PC-3 (cell line): ENCODE measurements around the gene TSEN15. TPM values are rescaled to one million over a fixed set of nuclear protein-coding genes. Genes with fewer than 3 reads are reported as not detected.

Source experiments
- ATAC-seq: fragments of 200-7000 bp; cut with Tn5 transposase; 2 replicates; pipeline ENCODE4 v1.9.1; 2020; ENCODE audit warnings: mild to moderate bottlenecking, moderate library complexity
- BruUV-seq: library from RNA; stranded (reverse); fragments of 400-500 nt; replicated peaks from 2 replicates; lab custom pipeline; 2021; lab: Mats Ljungman, UMichigan
- CTCF ChIA-PET: fragments of 300-600 bp; sonication (Branson Sonifier 250); formaldehyde crosslinking; loops from one replicate; lab custom pipeline; 2022; ENCODE audit warnings: antibody characterized with exemption; lab: Charles Lee
- POLR2A ChIA-PET: fragments of 300-600 bp; sonication (Branson Sonifier 250); formaldehyde crosslinking; loops from one replicate; lab custom pipeline; 2022; ENCODE audit warnings: antibody characterized with exemption; ENCODE audit not compliant: unreplicated experiment; lab: Charles Lee
- DNase-seq: peaks from one replicate; pipeline ENCODE4 v3.0.0-alpha.2; 2015
- H2AFZ ChIP-seq: fragments of 300-600 bp; sonication (generic); 2 replicates; pipeline ENCODE4 v1.6.0; 2016; ENCODE audit warnings: antibody characterized with exemption, low read length
- H3F3A ChIP-seq: fragments of 300-600 bp; sonication (generic); one replicate; pipeline ENCODE4 v1.6.0; 2017; ENCODE audit warnings: antibody characterized with exemption, low read length, control low read depth, mild to moderate bottlenecking; ENCODE audit not compliant: unreplicated experiment
- H3K27ac ChIP-seq: fragments of 300-600 bp; sonication (generic); 2 replicates; pipeline ENCODE4 v1.5.1; 2016; ENCODE audit warnings: mild to moderate bottlenecking, low read length
- H3K27me3 ChIP-seq: fragments of 300-600 bp; sonication (generic); 2 replicates; pipeline ENCODE4 v1.6.1; 2016; ENCODE audit warnings: low read length, mixed read lengths
- H3K36me3 ChIP-seq: fragments of 300-600 bp; sonication (generic); 2 replicates; pipeline ENCODE4 v1.6.1; 2016; ENCODE audit warnings: low read depth, mixed run types, low read length, mixed read lengths
- H3K4me1 ChIP-seq: fragments of 300-600 bp; sonication (generic); 2 replicates; pipeline ENCODE4 v1.5.1; 2016; ENCODE audit warnings: low read length; ENCODE audit not compliant: insufficient read depth
- H3K4me2 ChIP-seq: fragments of 300-600 bp; sonication (generic); 2 replicates; pipeline ENCODE4 v1.6.0; 2016; ENCODE audit warnings: low read length
- H3K4me3 ChIP-seq: fragments of 300-600 bp; sonication (generic); 2 replicates; pipeline ENCODE4 v1.5.1; 2016; ENCODE audit warnings: mild to moderate bottlenecking, low read length, mixed read lengths
- H3K79me2 ChIP-seq: fragments of 300-600 bp; sonication (generic); 2 replicates; pipeline ENCODE4 v1.6.1; 2017; ENCODE audit warnings: low read length, mixed read lengths
- H3K9ac ChIP-seq: fragments of 300-600 bp; sonication (generic); 2 replicates; pipeline ENCODE4 v1.6.0; 2016; ENCODE audit warnings: mild to moderate bottlenecking, low read length
- H3K9me2 ChIP-seq: fragments of 300-600 bp; sonication (generic); replicated peaks from 2 replicates; pipeline ENCODE4 v1.6.1; 2016; ENCODE audit warnings: mixed run types, low read length, mixed read lengths
- H3K9me3 ChIP-seq: fragments of 300-600 bp; sonication (generic); 2 replicates; pipeline ENCODE4 v1.6.1; 2016; ENCODE audit warnings: low read length, mixed read lengths
- H4K20me1 ChIP-seq: fragments of 300-600 bp; sonication (generic); 2 replicates; pipeline ENCODE4 v1.6.1; 2016; ENCODE audit warnings: low read length, mixed read lengths
- CTCF ChIP-seq: fragments of 300-600 bp; sonication (generic); conservative IDR thresholded peaks from 2 replicates; pipeline ENCODE4 v1.5.1; 2017; ENCODE audit warnings: antibody characterized with exemption, low read depth, mild to moderate bottlenecking, low read length
- EZH2 ChIP-seq: fragments of 300-600 bp; sonication (generic); IDR thresholded peaks from one replicate; pipeline ENCODE4 v1.6.1; 2017; ENCODE audit warnings: antibody characterized with exemption, mild to moderate bottlenecking, low read length; ENCODE audit not compliant: unreplicated experiment
- EZH2phosphoT487 ChIP-seq: fragments of 300-600 bp; sonication (generic); IDR thresholded peaks from 2 replicates; pipeline ENCODE4 v1.6.1; 2018; ENCODE audit warnings: mild to moderate bottlenecking, antibody characterized with exemption, low read length, borderline replicate concordance
- intact Hi-C: fragments of 100-400 bp; cut with micrococcal nuclease; formaldehyde crosslinking; loops from 2 replicates; pipeline ENCODE4 v1.9.0; 2023
- total RNA-seq: library from RNA; depleted of rRNA; stranded (reverse); fragments of >200 nt; gene quantifications from 2 replicates; pipeline ENCODE4 v1.2.3, GENCODE V29; 2014

The TSEN15 gene
- total RNA-seq, 1 experiment from 2014 or later: 29.7 TPM

GRCh38 chr1:184017306-184017705, 34.2 kb upstream of the TSEN15 start:
- Histone ChIP-seq H3K9me2 (no peaks in the 10 kb centered on the region), H3K4me3 (no peak overlapping the region), H3K27ac (no peak overlapping the region), H3K79me2 (no peaks in the 10 kb centered on the region), H2AFZ (no peak overlapping the region), H3F3A (no peaks in the 10 kb centered on the region), H3K9ac (no peak overlapping the region), H3K36me3 (no peaks in the 10 kb centered on the region), H3K4me1 (no peaks in the 10 kb centered on the region; the same call in 1 of the 2 replicates), H3K4me2 (no peak overlapping the region), H3K27me3 (no peaks in the 10 kb centered on the region), H3K9me3 (no peaks in the 10 kb centered on the region), H4K20me1 (no peaks in the 10 kb centered on the region)
- BruUV-seq: no TSS peak
- intact Hi-C loops: no loop called here
- CTCF ChIA-PET: no interaction called here
- no peak for ATAC-seq
- no peak for TF ChIP-seq EZH2
- no peak for DNase-seq
- POLR2A ChIA-PET: no interaction called here

GRCh38 chr1:184018622-184019021, 32.9 kb upstream of the TSEN15 start:
- intact Hi-C loops: no loop called here
- ChIA-PET CTCF (no interaction called here), POLR2A (no interaction called here)
- Histone ChIP-seq H2AFZ (no peak overlapping the region), H3K27ac (no peak overlapping the region), H3K4me1 (no peaks in the 10 kb centered on the region; the same call in 1 of the 2 replicates), H3K9ac (no peak overlapping the region), H3K9me2 (no peaks in the 10 kb centered on the region), H3K36me3 (no peaks in the 10 kb centered on the region), H3K4me2 (no peak overlapping the region), H3K79me2 (no peaks in the 10 kb centered on the region), H4K20me1 (no peaks in the 10 kb centered on the region), H3K9me3 (no peaks in the 10 kb centered on the region), H3F3A (no peaks in the 10 kb centered on the region), H3K4me3 (no peak overlapping the region), H3K27me3 (no peaks in the 10 kb centered on the region)
- DNase-seq (no peak), ATAC-seq (no peak)
- TF ChIP-seq EZH2phosphoT487 (no peak), EZH2 (no peak), CTCF (no peak)
- no TSS peak for BruUV-seq

GRCh38 chr1:184019069-184019468, 32.5 kb upstream of the TSEN15 start:
- H3K4me3 ChIP-seq: no peak overlapping the region
- POLR2A ChIA-PET: no interaction called here
- H3K4me2 ChIP-seq: no peak overlapping the region
- no peaks in the 10 kb centered on the region; the same call in 1 of the 2 replicates for H3K4me1 ChIP-seq
- no peaks in the 10 kb centered on the region for H3F3A ChIP-seq
- no peaks in the 10 kb centered on the region for H3K9me2 ChIP-seq
- no TSS peak for BruUV-seq
- H3K9ac ChIP-seq: no peak overlapping the region
- ATAC-seq (no peak), DNase-seq (no peak)
- no peaks in the 10 kb centered on the region for H3K27me3 ChIP-seq
- no peak overlapping the region for H2AFZ ChIP-seq
- no peaks in the 10 kb centered on the region for H3K79me2 ChIP-seq
- no peaks in the 10 kb centered on the region for H3K9me3 ChIP-seq
- H3K36me3 ChIP-seq: no peaks in the 10 kb centered on the region
- CTCF ChIA-PET: no interaction called here
- no peak for TF ChIP-seq EZH2phosphoT487
- TF ChIP-seq EZH2: no peak
- no peak for TF ChIP-seq CTCF
- H3K27ac ChIP-seq: no peak overlapping the region
- intact Hi-C loops: no loop called here
- H4K20me1 ChIP-seq: no peaks in the 10 kb centered on the region
